GM12874 (cell line): ENCODE data around the gene CBX2.

ENCODE experiments used
- TF ChIP-seq, protein P1 (sequence below): IDR thresholded peaks from 2 replicates; pipeline ENCODE4 v1.5.1; 2011; ENCODE audit warnings: low read depth, mild to moderate bottlenecking, control low read depth, low read length, moderate library complexity; ENCODE audit not compliant: insufficient read depth

The CBX2 gene

DNA sequence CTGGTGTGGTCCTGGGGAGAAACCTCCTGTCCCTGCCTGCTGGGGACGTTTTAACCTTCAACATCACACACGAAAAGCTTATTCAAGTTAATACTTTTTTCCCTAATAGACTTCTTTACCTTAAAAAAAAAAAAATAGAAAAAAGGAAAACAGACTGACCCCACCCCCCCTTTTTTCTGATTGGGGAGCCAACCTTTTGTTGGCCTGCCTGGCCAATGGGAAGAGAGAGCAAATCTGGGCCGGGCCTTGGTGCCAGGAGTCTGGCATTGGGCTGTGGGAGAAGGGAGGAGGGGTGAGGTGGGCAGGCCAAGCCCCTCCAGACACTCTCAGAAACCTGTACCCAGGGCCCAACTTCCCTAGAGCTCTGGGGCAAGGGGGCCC is 16.0 kb downstream of the CBX2 start:
- TF ChIP-seq, protein P1, sequence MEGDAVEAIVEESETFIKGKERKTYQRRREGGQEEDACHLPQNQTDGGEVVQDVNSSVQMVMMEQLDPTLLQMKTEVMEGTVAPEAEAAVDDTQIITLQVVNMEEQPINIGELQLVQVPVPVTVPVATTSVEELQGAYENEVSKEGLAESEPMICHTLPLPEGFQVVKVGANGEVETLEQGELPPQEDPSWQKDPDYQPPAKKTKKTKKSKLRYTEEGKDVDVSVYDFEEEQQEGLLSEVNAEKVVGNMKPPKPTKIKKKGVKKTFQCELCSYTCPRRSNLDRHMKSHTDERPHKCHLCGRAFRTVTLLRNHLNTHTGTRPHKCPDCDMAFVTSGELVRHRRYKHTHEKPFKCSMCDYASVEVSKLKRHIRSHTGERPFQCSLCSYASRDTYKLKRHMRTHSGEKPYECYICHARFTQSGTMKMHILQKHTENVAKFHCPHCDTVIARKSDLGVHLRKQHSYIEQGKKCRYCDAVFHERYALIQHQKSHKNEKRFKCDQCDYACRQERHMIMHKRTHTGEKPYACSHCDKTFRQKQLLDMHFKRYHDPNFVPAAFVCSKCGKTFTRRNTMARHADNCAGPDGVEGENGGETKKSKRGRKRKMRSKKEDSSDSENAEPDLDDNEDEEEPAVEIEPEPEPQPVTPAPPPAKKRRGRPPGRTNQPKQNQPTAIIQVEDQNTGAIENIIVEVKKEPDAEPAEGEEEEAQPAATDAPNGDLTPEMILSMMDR, result no peak

DNA sequence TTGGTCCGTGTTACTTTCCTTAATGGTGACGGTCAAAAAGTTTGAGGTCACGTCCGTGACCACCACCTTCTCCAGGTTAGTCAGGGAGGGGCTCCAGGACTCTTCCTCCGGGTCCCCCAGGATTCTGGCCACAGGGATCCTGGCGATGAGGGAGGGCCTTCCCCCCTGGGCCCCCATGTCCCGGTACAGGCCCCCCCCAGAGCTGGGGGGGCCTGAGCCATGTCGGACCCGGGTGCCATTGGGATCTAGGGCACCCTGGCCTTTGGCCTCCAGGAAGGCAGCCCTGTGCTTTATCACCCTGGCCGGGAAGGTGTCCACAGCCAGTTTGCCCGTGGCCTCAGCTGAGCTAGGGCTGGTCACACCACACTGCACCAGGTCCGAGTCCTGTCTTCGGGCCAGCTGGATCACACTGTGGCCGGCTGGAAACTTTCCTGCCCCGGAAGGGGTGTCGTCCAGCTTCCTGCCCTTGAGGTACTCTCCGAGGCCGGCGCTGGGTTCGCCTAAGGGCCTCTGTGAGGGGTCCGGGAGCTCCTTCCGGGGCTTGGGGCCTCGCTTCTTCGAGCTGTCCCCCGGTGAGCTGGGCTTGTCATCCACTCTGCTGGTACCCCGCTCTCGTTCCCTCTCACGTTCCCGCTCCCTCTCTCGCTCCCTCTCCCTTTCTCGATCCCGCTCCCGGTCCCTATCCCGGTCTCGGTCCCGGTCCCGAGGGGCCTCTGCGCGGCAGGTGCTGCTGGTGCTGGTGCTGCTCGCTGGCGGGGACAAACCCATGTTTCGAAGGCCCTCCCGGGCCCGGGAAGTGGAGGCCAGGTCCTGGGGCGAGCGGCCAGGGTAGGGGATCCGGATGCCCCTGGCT is 16.9 kb downstream of the CBX2 start:
- TF ChIP-seq, protein P1, result no peak

DNA sequence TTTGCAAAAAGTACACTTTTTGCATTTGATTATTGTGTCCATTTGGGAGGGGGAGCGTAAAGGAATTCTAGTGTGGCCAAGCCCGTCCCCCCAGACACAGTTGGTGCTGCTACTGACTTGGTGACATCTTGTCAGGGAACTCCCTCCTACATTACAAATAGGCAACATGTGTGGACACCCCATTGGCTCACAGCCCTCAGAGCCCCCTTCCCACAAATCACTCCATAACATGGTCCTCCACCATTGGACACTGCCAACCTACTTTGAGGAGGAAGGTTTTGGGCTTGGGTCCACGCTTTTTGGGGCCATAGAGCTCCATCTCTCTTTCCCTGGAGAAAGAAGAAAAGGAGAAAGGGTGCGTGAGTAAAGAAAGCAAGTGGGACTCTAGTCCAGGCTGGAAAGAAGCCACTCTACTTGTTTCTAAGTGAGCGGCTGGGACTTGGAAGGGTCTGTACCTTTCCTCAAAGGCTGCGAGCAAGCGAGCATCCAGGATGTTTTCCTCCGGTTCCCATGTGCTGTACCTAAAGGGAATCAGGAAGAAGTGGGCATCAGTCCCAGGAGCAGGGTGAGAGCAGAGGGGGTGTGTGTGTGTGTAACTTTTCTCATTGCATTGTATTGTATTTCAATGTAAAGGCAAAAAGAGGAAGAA is 18.0 kb downstream of the CBX2 start:
- TF ChIP-seq, protein P1, result no peak

DNA sequence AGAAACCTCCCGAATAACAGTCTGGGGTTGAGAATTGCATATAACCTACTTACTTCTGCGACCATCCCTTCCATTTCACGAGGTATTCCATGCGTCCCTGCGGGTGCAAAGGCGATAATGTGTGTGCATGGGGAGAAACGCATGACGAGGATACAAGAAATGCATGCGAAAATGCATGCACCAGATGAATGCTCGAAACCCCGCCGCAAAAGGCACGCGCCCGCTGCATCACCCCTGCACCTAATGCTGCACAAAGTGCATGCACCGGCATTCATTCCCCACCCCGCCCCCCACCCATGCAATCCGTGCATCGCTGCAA is 18.5 kb downstream of the CBX2 start:
- TF ChIP-seq, protein P1, result no peak

DNA sequence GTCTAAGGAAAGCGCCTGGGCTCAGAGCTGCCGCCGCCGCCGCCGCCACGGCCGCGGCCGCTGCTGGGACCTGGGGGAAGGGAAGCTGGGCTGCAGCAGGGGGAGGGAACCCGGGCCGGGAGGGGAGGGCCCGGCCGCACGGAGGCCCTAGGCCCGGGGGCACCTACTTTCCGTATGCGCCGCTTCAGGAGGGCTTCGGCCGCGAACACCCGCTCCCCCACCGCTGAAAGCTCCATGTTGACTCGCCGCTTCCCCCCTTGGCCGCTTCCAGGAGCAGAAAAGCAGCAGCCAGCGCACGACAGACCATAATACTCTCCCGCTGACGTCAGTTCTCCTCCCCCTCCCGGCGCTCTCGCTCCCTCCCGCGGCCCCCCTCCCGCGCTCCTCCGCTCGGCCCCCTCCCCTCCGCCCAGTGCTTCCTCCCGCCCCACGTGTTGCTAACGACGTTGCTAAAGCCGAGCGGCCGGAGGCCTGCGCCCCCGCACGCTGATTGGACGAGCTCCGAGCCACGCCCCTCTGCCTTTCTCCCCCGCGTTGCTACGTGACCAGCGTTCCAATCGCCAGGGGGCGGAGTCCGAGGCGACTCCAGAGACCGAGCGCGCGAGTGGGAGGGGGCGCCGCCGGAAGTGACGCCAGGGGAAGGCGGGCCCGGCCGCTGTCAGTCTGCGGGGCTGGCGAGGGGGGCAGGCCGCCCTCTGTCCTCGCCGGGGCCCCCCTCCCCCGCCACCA is 19.0 kb downstream of the CBX2 start, which contains the start of gene CBX8:
CBX8 (minus strand) TSS at position 315 of the 729 bp plus-strand sequence; CDS start at position 236, 79 bp downstream.
- TF ChIP-seq, protein P1, result no peak

DNA sequence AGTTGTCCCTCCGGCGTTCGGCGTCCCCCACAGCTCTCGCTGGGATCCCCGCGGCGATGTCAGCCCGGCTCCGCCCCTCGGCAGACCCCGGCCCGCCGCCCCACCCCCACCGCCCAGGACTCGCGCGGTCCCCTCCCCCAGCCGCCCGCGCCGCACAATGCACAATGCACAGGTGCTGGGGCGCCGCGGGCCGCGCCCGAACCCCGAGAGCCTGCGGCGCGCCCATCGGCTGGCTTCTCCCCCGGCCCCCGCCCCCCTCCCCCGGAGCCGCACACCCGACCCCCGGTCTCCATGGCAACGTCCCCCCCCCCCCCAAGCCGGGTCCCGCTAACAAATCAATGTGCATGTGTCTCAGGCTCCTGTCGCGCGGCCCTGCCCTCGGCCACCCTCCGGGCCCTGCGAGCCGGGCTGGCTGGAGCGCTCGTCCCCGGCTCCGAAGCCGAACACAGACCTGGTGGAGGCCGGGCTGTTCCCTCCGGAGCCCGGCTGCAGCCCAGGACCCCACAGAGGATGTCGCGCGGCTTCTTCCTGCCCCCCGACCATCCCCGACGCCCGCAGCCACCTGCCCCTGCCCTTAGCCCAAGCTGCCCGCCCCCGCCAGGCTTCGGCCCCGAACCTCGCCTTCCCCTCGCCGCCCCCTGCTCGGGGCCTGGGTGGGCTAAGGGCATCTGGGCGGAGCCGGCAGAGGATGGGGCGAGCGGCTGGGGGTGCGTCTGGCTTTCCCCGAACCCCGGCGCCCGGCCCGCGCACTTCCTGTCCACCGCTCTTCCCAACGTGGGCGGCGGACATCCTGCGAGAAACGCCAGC is 19.7 kb downstream of the CBX2 start:
- TF ChIP-seq, protein P1, result no peak
